IMR-90 (cell line): ENCODE measurements around the gene ITPRID1. TPM values are rescaled to one million over a fixed set of nuclear protein-coding genes. Genes with fewer than 3 reads are reported as not detected.

Source experiments
- ATAC-seq: fragments of 200-7000 bp; cut with Tn5 transposase; 2 replicates; pipeline ENCODE4 v1.9.1; 2020; ENCODE audit warnings: low read depth, mild to moderate bottlenecking, moderate library complexity
- BruUV-seq: library from RNA; stranded (reverse); fragments of 400-500 nt; replicated peaks from 2 replicates; lab custom pipeline; 2021; lab: Mats Ljungman, UMichigan
- CTCF ChIA-PET: fragments of 300-600 bp; formaldehyde crosslinking; extraction: SDS; loops from one replicate; lab custom pipeline; 2021; ENCODE audit warnings: antibody characterized with exemption; lab: Yijun Ruan, JAX
- POLR2A ChIA-PET: fragments of 300-600 bp; sonication (Branson Sonifier 250); formaldehyde crosslinking; loops from one replicate; lab custom pipeline; 2022; ENCODE audit warnings: antibody characterized with exemption; ENCODE audit not compliant: unreplicated experiment; lab: Charles Lee
- DNase-seq: peaks from one replicate; pipeline ENCODE4 v3.0.0; 2013
- H2AFZ ChIP-seq: replicated peaks from 2 replicates; pipeline ENCODE3; 2013; ENCODE audit warnings: low read length, mild to moderate bottlenecking; ENCODE audit not compliant: poor library complexity
- H2AK5ac ChIP-seq: 2 replicates; pipeline ENCODE4 v1.6.1; 2013; ENCODE audit warnings: low read depth, low read length, inconsistent platforms
- H2AK9ac ChIP-seq: replicated peaks from 2 replicates; pipeline ENCODE3; 2013; ENCODE audit warnings: mild to moderate bottlenecking, low read depth, low read length, moderate library complexity; ENCODE audit not compliant: poor library complexity
- H2BK120ac ChIP-seq: 2 replicates; pipeline ENCODE4 v1.6.1; 2013; ENCODE audit warnings: low read depth, low read length, inconsistent platforms
- H2BK15ac ChIP-seq: 3 replicates; pipeline ENCODE4 v1.6.1; 2013; ENCODE audit warnings: low read depth, low read length, inconsistent platforms
- H2BK20ac ChIP-seq: 2 replicates; pipeline ENCODE4 v1.6.1; 2013; ENCODE audit warnings: low read depth, mild to moderate bottlenecking, inconsistent platforms, low read length, moderate library complexity
- H2BK5ac ChIP-seq: 2 replicates; pipeline ENCODE4 v1.6.1; 2013; ENCODE audit warnings: mild to moderate bottlenecking, low read depth, low read length, inconsistent platforms; ENCODE audit not compliant: poor library complexity, severe bottlenecking
- H3K14ac ChIP-seq: replicated peaks from 2 replicates; pipeline ENCODE4 v1.6.1; 2013; ENCODE audit warnings: low read depth, low read length, inconsistent platforms
- H3K18ac ChIP-seq: 2 replicates; pipeline ENCODE4 v1.6.1; 2013; ENCODE audit warnings: low read depth, low read length, control low read depth
- H3K23ac ChIP-seq: 2 replicates; pipeline ENCODE4 v1.6.1; 2013; ENCODE audit warnings: low read depth, low read length, inconsistent platforms
- H3K27ac ChIP-seq: 2 replicates; pipeline ENCODE4 v1.5.1; 2013; ENCODE audit warnings: mild to moderate bottlenecking, control low read depth, low read length; ENCODE audit not compliant: insufficient read depth
- H3K27me3 ChIP-seq: 2 replicates; pipeline ENCODE4 v1.6.1; 2013; ENCODE audit warnings: low read length; ENCODE audit not compliant: control insufficient read depth, insufficient read depth
- H3K36me3 ChIP-seq: 2 replicates; pipeline ENCODE4 v1.6.1; 2013; ENCODE audit warnings: low read length, mixed read lengths; ENCODE audit not compliant: control insufficient read depth, insufficient read depth
- H3K4ac ChIP-seq: 2 replicates; pipeline ENCODE4 v1.6.1; 2013; ENCODE audit warnings: low read depth, low read length, inconsistent platforms
- H3K4me1 ChIP-seq: 2 replicates; pipeline ENCODE4 v1.6.1; 2013; ENCODE audit warnings: low read length, mixed read lengths; ENCODE audit not compliant: control insufficient read depth, insufficient read depth
- H3K4me2 ChIP-seq: 2 replicates; pipeline ENCODE4 v1.6.1; 2013; ENCODE audit warnings: low read depth, mild to moderate bottlenecking, control low read depth, low read length, moderate library complexity
- H3K4me3 ChIP-seq: 2 replicates; pipeline ENCODE4 v1.5.1; 2013; ENCODE audit warnings: low read depth, mild to moderate bottlenecking, control low read depth, low read length, moderate library complexity; ENCODE audit not compliant: insufficient read depth
- H3K56ac ChIP-seq: 2 replicates; pipeline ENCODE4 v1.6.1; 2013; ENCODE audit warnings: low read length, inconsistent platforms; ENCODE audit not compliant: insufficient read depth; ENCODE audit errors: extremely low read depth
- H3K79me1 ChIP-seq, 2 experiments: 2 replicates each; pipeline ENCODE4 v1.6.1; 2013; ENCODE audit warnings: low read length in 2 of 2, inconsistent platforms in 1 of 2, low read depth in 1 of 2
- H3K9ac ChIP-seq: 2 replicates; pipeline ENCODE4 v1.6.1; 2013; ENCODE audit warnings: low read depth, low read length, control low read depth
- H3K9me1 ChIP-seq: 2 replicates; pipeline ENCODE4 v1.6.1; 2013; ENCODE audit warnings: low read length, inconsistent platforms; ENCODE audit not compliant: insufficient read depth
- H3K9me3 ChIP-seq: 2 replicates; pipeline ENCODE4 v1.6.1; 2013; ENCODE audit warnings: low read length; ENCODE audit not compliant: control insufficient read depth, insufficient read depth
- H4K20me1 ChIP-seq: 2 replicates; pipeline ENCODE4 v1.6.1; 2013; ENCODE audit warnings: low read length, inconsistent platforms; ENCODE audit not compliant: insufficient read depth
- H4K5ac ChIP-seq: 2 replicates; pipeline ENCODE4 v1.6.1; 2013; ENCODE audit warnings: mild to moderate bottlenecking, low read depth, low read length, control low read depth
- H4K8ac ChIP-seq, 2 experiments: 2 replicates each; pipeline ENCODE4 v1.6.1; 2013; ENCODE audit warnings: low read depth in 2 of 2, low read length in 2 of 2, control low read depth in 1 of 2, inconsistent platforms in 1 of 2
- H4K91ac ChIP-seq: 2 replicates; pipeline ENCODE4 v1.6.1; 2013; ENCODE audit warnings: low read depth, low read length, inconsistent platforms; ENCODE audit not compliant: insufficient read depth
- BHLHE40 ChIP-seq: fragments of 150-350 bp; IDR thresholded peaks from 2 replicates; pipeline ENCODE4 v1.6.1; 2016; ENCODE audit warnings: mild to moderate bottlenecking, low read depth, low read length
- CEBPB ChIP-seq: IDR thresholded peaks from 2 replicates; pipeline ENCODE4 v1.6.1; 2012; ENCODE audit warnings: low read depth, low read length, improper control_type of control experiment
- CHD1 ChIP-seq: IDR thresholded peaks from 2 replicates; pipeline ENCODE4 v1.6.1; 2012; ENCODE audit warnings: low read depth, low read length, improper control_type of control experiment
- FOS ChIP-seq: fragments of 150-350 bp; IDR thresholded peaks from 2 replicates; pipeline ENCODE4 v1.6.1; 2016; ENCODE audit warnings: low read depth, low read length
- MAFK ChIP-seq: IDR thresholded peaks from 2 replicates; pipeline ENCODE4 v1.6.1; 2012; ENCODE audit warnings: low read depth, low read length, improper control_type of control experiment
- MAZ ChIP-seq: IDR thresholded peaks from 2 replicates; pipeline ENCODE4 v1.6.1; 2012; ENCODE audit warnings: low read depth, mild to moderate bottlenecking, low read length, improper control_type of control experiment, moderate library complexity, borderline replicate concordance
- MXI1 ChIP-seq: IDR thresholded peaks from 2 replicates; pipeline ENCODE4 v1.6.1; 2012; ENCODE audit warnings: low read depth, mild to moderate bottlenecking, low read length, moderate library complexity, borderline replicate concordance
- NFE2L2 ChIP-seq: fragments of 150-350 bp; IDR thresholded peaks from 2 replicates; pipeline ENCODE4 v1.6.1; 2016; ENCODE audit warnings: low read depth, mild to moderate bottlenecking, low read length
- POLR2A ChIP-seq: IDR thresholded peaks from 2 replicates; pipeline ENCODE4 v1.6.1; 2012; ENCODE audit warnings: mild to moderate bottlenecking, low read depth, low read length
- RAD21 ChIP-seq: IDR thresholded peaks from 2 replicates; pipeline ENCODE4 v1.6.1; 2012; ENCODE audit warnings: low read length, improper control_type of control experiment
- RCOR1 ChIP-seq: IDR thresholded peaks from 2 replicates; pipeline ENCODE4 v1.6.1; 2012; ENCODE audit warnings: mild to moderate bottlenecking, low read length, improper control_type of control experiment; ENCODE audit not compliant: insufficient replicate concordance
- RFX5 ChIP-seq: IDR thresholded peaks from 2 replicates; pipeline ENCODE4 v1.8.0; 2012; ENCODE audit warnings: low read depth, mild to moderate bottlenecking, low read length, moderate library complexity
- SMC3 ChIP-seq: fragments of 150-350 bp; IDR thresholded peaks from 2 replicates; pipeline ENCODE4 v1.6.1; 2016; ENCODE audit warnings: low read depth, mild to moderate bottlenecking, antibody characterized with exemption, low read length, moderate library complexity
- USF2 ChIP-seq: fragments of 150-350 bp; IDR thresholded peaks from 2 replicates; pipeline ENCODE4 v1.6.1; 2017; ENCODE audit warnings: mild to moderate bottlenecking, antibody characterized with exemption, low read length, low read depth
- WGBS, 2 experiments: methylation state at CpG; one replicate each; pipeline versions ENCODE4 v1.1.5 to v1.1.7; 2013; ENCODE audit warnings: missing lambda C conversion rate in 2 of 2; ENCODE audit not compliant: insufficient read length in 1 of 2; ENCODE audit errors: extremely low coverage in 2 of 2; 5-methylcytosine and 5-hydroxymethylcytosine counted together
- dilution Hi-C: fragments of 300-500 bp; cut with HindIII; formaldehyde crosslinking; loops from one replicate; pipeline ENCODE4 v1.14.3; 2018; ENCODE audit warnings: low sequenced_read_pairs; ENCODE audit not compliant: unreplicated experiment
- in situ Hi-C: fragments of 300-500 bp; cut with MboI; formaldehyde crosslinking; loops from 3 replicates; pipeline ENCODE4 v1.14.3; 2019; ENCODE audit warnings: low sequenced_read_pairs, inconsistent platforms, mixed read lengths
- intact Hi-C: fragments of 100-400 bp; cut with micrococcal nuclease; formaldehyde crosslinking; loops from 2 replicates; pipeline ENCODE4 v1.10.0; 2022
- polyA plus RNA-seq, 3 experiments: library from polyadenylated mRNA; depleted of rRNA; stranded (reverse); fragments of >200 nt; gene quantifications; 2 replicates each; pipeline ENCODE4 v1.2.3, GENCODE V29; 2012; ENCODE audit warnings: low replicate concordance in 1 of 3
- total RNA-seq: library from RNA; depleted of rRNA; stranded (reverse); fragments of >200 nt; gene quantifications from 2 replicates; pipeline ENCODE4 v1.2.3, GENCODE V29; 2012
- TF ChIP-seq, protein P1 (sequence below): fragments of 150-350 bp; IDR thresholded peaks from 2 replicates; pipeline ENCODE4 v1.6.1; 2016; ENCODE audit warnings: low read depth, mild to moderate bottlenecking, low read length, moderate library complexity, borderline replicate concordance
- TF ChIP-seq, protein P2 (sequence below): conservative IDR thresholded peaks from 2 replicates; pipeline ENCODE4 v1.5.1; 2012; ENCODE audit warnings: mild to moderate bottlenecking, low read depth, low read length, improper control_type of control experiment

Gene ITPRID1
- total and polyA plus RNA-seq, 2 of the 4 experiments (the other 2 are of a cell fraction): not detected

DNA sequence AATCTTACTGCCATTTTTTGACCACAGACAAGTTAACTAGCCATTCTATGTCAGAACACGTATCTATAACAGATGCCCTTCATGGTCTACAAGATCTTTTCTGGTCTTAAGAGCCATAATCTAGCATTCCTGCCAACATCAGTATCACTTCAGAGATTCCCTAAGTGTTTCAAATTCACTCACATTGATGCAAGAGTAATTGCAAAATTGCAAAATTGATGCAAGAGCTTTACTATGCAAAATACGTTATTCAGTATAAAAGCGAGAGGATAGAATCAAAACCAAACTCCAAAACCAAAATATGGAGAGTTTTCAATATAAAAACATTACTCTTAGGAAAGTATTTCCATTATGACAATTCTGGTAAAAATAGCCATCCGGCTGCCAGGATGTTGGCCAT, 135.0 kb downstream of the ITPRID1 start:
- H3K4me3 ChIP-seq: no peak overlapping the region
- H2BK15ac ChIP-seq: no peak overlapping the region
- H2BK5ac ChIP-seq: no peak overlapping the region
- POLR2A ChIA-PET: no interaction called here
- H3K23ac ChIP-seq: no peak overlapping the region
- H4K5ac ChIP-seq: no peak overlapping the region
- no peak overlapping the region for H2BK120ac ChIP-seq
- H3K4me2 ChIP-seq: no peak overlapping the region
- H3K27ac ChIP-seq: no peak overlapping the region
- H3K4ac ChIP-seq: no peak overlapping the region
- no peak overlapping the region for H2AFZ ChIP-seq
- intact Hi-C loops: loop anchor here (1.0 kb wide), 2 partner anchors 87 to 555 kb away; no protein-coding TSS in a partner anchor
- dilution Hi-C loops: no loop called here
- WGBS, 2 experiments: no CpG with 5 or more reads among the region's 4 CpGs
- BruUV-seq: no TSS peak
- no peak for ATAC-seq
- no peak overlapping the region for H4K8ac ChIP-seq
- H3K18ac ChIP-seq: no peak overlapping the region
- H2BK20ac ChIP-seq: no peak overlapping the region
- H3K56ac ChIP-seq: no peak overlapping the region
- no peak overlapping the region for H3K14ac ChIP-seq
- no peaks in the 10 kb centered on the region for H4K20me1 ChIP-seq
- H3K36me3 ChIP-seq: no peaks in the 10 kb centered on the region
- no peak for DNase-seq
- TF ChIP-seq CHD1 (no peak), SMC3 (no peak), MAFK (no peak), MXI1 (no peak), BHLHE40 (no peak), USF2 (no peak), FOS (no peak), RFX5 (no peak), RCOR1 (no peak), CEBPB (no peak), POLR2A (no peak), MAZ (no peak), RAD21 (no peak), NFE2L2 (no peak)
- TF ChIP-seq, protein P1, sequence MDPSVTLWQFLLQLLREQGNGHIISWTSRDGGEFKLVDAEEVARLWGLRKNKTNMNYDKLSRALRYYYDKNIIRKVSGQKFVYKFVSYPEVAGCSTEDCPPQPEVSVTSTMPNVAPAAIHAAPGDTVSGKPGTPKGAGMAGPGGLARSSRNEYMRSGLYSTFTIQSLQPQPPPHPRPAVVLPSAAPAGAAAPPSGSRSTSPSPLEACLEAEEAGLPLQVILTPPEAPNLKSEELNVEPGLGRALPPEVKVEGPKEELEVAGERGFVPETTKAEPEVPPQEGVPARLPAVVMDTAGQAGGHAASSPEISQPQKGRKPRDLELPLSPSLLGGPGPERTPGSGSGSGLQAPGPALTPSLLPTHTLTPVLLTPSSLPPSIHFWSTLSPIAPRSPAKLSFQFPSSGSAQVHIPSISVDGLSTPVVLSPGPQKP: no peak
- TF ChIP-seq, protein P2, sequence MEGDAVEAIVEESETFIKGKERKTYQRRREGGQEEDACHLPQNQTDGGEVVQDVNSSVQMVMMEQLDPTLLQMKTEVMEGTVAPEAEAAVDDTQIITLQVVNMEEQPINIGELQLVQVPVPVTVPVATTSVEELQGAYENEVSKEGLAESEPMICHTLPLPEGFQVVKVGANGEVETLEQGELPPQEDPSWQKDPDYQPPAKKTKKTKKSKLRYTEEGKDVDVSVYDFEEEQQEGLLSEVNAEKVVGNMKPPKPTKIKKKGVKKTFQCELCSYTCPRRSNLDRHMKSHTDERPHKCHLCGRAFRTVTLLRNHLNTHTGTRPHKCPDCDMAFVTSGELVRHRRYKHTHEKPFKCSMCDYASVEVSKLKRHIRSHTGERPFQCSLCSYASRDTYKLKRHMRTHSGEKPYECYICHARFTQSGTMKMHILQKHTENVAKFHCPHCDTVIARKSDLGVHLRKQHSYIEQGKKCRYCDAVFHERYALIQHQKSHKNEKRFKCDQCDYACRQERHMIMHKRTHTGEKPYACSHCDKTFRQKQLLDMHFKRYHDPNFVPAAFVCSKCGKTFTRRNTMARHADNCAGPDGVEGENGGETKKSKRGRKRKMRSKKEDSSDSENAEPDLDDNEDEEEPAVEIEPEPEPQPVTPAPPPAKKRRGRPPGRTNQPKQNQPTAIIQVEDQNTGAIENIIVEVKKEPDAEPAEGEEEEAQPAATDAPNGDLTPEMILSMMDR: no peak
- no peaks in the 10 kb centered on the region for H3K4me1 ChIP-seq
- H3K79me1 ChIP-seq: no peaks in the 10 kb centered on the region
- no peak overlapping the region for H2AK5ac ChIP-seq
- no peak overlapping the region for H4K91ac ChIP-seq
- no peaks in the 10 kb centered on the region; the same call in 1 of the 2 replicates for H3K27me3 ChIP-seq
- no peaks in the 10 kb centered on the region for H3K9me3 ChIP-seq
- CTCF ChIA-PET: no interaction called here
- in situ Hi-C loops: no loop called here
- no peak overlapping the region for H2AK9ac ChIP-seq
- H3K9me1 ChIP-seq: no peaks in the 10 kb centered on the region
- no peak overlapping the region for H3K9ac ChIP-seq
